Psoas muscle (tissue), 8 donors: ENCODE results near the gene SRRM3. TPM values are rescaled to one million over a fixed set of nuclear protein-coding genes. Genes with fewer than 3 reads are reported as not detected.

Experiments used
- ATAC-seq, 4 donors: fragments of 200-7000 bp; cut with Tn5 transposase; one replicate each; pipeline ENCODE4 v1.9.1; 2020; ENCODE audit warnings: moderate library complexity in 3 of 4, mild to moderate bottlenecking in 2 of 4
- DNase-seq, 2 donors: peaks; one replicate each; pipeline ENCODE4 v3.0.0-alpha.2; 2020
- H3K27ac ChIP-seq: fragments of 200-600 bp; one replicate; pipeline ENCODE4 v1.8.0; 2022
- H3K27me3 ChIP-seq, 3 donors: fragments of 200-600 bp in 1 of 3; one replicate each; pipeline versions ENCODE4 v1.6.1 to v1.8.0; 2013 to 2022; ENCODE audit warnings: low read length in 2 of 3, mild to moderate bottlenecking in 2 of 3, moderate library complexity in 1 of 3; ENCODE audit not compliant: insufficient read depth in 3 of 3
- H3K36me3 ChIP-seq, 2 donors: fragments of 200-600 bp in 1 of 2; one replicate each; pipeline versions ENCODE4 v1.6.1 to v1.8.0; 2013 to 2022; ENCODE audit warnings: low read depth in 1 of 2, mild to moderate bottlenecking in 1 of 2, moderate library complexity in 1 of 2; ENCODE audit not compliant: insufficient read depth in 1 of 2
- H3K4me1 ChIP-seq: fragments of 200-600 bp; one replicate; pipeline ENCODE4 v1.8.0; 2022
- H3K4me3 ChIP-seq: fragments of 200-600 bp; one replicate; pipeline ENCODE4 v1.8.0; 2022; ENCODE audit warnings: mild to moderate bottlenecking
- H3K9me3 ChIP-seq: fragments of 200-600 bp; one replicate; pipeline ENCODE4 v1.8.0; 2022
- WGBS, 3 donors: extraction: QIAGEN DNeasy Blood & Tissue Kit; methylation state at CpG; one replicate each; pipeline versions ENCODE4 v1.1.6 to v1.1.7; 2013; 5-methylcytosine and 5-hydroxymethylcytosine counted together
- intact Hi-C, 2 donors: fragments of 100-400 bp; cut with DNase I; formaldehyde crosslinking; loops; one replicate each; pipeline versions ENCODE4 v1.11.0 to v1.14.2; 2022
- polyA plus RNA-seq, 3 donors: library from polyadenylated mRNA; stranded (reverse); fragments of 200-250 nt; gene quantifications; one replicate each; pipeline ENCODE4 v1.2.3, GENCODE V29; 2013
- total RNA-seq, 4 donors: library from RNA; stranded (reverse); fragmentation: NEBNext Ultra II Directional in 2 of 4; extraction: Animal tissue kit (Norgen Biotek cat#: 25700) in 2 of 4; gene quantifications; one replicate each; pipeline versions ENCODE4 v1.2.1 to v1.2.4, GENCODE V29; 2021 to 2023
- TF ChIP-seq, protein P1 (sequence below): fragments of 200-600 bp; IDR thresholded peaks from one replicate; pipeline ENCODE4 v1.8.0; 2022; ENCODE audit warnings: antibody characterized with exemption
- donor health status: healthy with polysubstance abuse.
- donor health status: DM: no; HTN: no; CAD: no; lungs with moderate emphysema.
- donor health status: Bipolar disorder and iron deficiency.
- donor health status: healthy.
- donor health status: DM: yes; HTN: yes; CAD: no.
- donor health status: DM: no; HTN: no; CAD: no.
- donor health status: DM: no; HTN: no; CAD: no.
- donor health status: DM: yes; HTN: yes; CAD: no.

The SRRM3 gene
- total and polyA plus RNA-seq, 7 donors: 0.48 to 5.4 (median 0.69) TPM

DNA sequence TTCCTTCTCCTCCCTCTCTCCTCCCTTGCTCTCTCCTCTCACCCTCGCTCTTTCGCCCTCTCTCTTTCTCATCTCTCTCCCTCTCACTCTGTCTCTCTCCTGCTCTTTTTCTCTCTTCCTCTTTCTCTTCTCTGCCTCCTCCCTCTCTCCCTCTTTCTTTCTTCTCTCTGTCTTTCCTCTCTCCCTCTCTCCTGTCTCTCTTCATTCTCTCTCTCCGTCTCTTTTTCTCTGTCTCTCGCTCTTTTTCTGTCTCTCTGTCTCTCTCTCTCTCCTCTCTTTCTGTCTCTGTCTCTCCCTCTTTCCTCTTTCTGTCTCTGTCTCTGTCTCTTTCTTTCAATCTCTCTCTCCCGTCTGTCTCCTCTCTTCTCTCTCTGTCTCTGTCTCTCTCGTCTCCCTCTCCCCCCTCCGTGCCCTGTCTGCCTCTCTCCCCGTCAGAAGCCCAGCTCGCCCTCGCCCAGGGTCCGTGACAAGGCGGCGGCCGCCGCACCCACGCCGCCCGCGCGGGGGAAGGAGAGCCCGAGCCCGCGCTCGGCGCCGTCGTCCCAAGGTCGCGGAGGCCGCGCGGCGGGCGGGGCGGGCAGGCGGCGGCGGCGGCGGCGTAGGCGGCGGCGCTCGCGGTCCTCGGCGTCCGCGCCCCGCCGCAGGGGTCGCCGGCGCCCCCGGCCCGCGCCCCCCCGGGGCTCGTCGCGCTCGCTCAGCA lies 79.5 kb downstream of the SRRM3 start:
- no peaks in the 10 kb centered on the region for H3K36me3 ChIP-seq
- no peak overlapping the region for H3K27ac ChIP-seq
- ATAC-seq: peak; percentile 20 to 60 (median 49)
- H3K4me3 ChIP-seq: peak overlapping the region; percentile 64
- intact Hi-C loops: no loop called here
- no peaks in the 10 kb centered on the region for H3K4me1 ChIP-seq
- WGBS, 3 donors: 3 to 9% (median 4%) methylated on average over 22 to 61 of the region's 63 CpGs
- DNase-seq: no peak
- TF ChIP-seq, protein P1, sequence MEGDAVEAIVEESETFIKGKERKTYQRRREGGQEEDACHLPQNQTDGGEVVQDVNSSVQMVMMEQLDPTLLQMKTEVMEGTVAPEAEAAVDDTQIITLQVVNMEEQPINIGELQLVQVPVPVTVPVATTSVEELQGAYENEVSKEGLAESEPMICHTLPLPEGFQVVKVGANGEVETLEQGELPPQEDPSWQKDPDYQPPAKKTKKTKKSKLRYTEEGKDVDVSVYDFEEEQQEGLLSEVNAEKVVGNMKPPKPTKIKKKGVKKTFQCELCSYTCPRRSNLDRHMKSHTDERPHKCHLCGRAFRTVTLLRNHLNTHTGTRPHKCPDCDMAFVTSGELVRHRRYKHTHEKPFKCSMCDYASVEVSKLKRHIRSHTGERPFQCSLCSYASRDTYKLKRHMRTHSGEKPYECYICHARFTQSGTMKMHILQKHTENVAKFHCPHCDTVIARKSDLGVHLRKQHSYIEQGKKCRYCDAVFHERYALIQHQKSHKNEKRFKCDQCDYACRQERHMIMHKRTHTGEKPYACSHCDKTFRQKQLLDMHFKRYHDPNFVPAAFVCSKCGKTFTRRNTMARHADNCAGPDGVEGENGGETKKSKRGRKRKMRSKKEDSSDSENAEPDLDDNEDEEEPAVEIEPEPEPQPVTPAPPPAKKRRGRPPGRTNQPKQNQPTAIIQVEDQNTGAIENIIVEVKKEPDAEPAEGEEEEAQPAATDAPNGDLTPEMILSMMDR: no peak
- H3K27me3 ChIP-seq: peaks cover 0 to 40% (median 11%) of the 10 kb centered on the region in 3 donors
- H3K9me3 ChIP-seq: no peaks in the 10 kb centered on the region

DNA sequence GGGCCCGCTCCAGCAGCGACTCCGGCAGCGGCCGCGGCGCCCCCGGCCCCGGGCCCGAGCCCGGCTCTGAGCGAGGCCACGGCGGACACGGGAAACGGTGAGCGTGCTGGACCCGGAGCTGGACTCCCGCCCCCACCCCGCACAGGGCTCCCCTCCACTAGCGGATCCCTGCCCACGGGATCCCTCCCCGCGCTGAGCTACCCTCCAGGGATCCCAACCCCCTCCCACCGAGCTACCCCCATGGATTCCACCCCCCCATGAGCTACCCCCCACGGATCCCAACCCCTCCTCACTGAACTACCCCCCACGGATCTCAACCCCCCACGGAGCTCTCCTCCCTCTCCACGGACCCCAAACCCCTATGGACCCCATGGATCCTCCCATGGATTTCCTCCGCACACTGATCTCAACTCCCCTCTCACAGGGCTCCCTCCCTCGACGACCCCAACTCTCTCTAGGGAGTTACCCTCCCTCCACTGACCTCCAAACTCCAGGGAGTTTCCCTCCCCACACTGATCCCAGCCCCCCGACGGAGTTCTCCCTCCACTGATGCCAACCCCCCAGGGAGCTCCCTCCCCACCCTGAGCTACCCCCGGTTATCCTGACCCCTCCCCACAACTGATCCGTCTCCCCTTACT lies 80.1 kb downstream of the SRRM3 start:
- Histone ChIP-seq H3K27me3 (peaks cover 0 to 39% (median 11%) of the 10 kb centered on the region in 3 donors), H3K27ac (no peak overlapping the region), H3K4me3 (peak overlapping the region; percentile 64), H3K4me1 (no peaks in the 10 kb centered on the region), H3K36me3 (no peaks in the 10 kb centered on the region), H3K9me3 (no peaks in the 10 kb centered on the region)
- intact Hi-C loops: no loop called here
- TF ChIP-seq, protein P1: no peak
- DNase-seq (no peak), ATAC-seq (peak in 2 of 4 donors; percentile 12 to 17)
- 0 to 4% (median 2%) methylated on average over 19 to 36 of the region's 36 CpGs for WGBS, 3 donors

DNA sequence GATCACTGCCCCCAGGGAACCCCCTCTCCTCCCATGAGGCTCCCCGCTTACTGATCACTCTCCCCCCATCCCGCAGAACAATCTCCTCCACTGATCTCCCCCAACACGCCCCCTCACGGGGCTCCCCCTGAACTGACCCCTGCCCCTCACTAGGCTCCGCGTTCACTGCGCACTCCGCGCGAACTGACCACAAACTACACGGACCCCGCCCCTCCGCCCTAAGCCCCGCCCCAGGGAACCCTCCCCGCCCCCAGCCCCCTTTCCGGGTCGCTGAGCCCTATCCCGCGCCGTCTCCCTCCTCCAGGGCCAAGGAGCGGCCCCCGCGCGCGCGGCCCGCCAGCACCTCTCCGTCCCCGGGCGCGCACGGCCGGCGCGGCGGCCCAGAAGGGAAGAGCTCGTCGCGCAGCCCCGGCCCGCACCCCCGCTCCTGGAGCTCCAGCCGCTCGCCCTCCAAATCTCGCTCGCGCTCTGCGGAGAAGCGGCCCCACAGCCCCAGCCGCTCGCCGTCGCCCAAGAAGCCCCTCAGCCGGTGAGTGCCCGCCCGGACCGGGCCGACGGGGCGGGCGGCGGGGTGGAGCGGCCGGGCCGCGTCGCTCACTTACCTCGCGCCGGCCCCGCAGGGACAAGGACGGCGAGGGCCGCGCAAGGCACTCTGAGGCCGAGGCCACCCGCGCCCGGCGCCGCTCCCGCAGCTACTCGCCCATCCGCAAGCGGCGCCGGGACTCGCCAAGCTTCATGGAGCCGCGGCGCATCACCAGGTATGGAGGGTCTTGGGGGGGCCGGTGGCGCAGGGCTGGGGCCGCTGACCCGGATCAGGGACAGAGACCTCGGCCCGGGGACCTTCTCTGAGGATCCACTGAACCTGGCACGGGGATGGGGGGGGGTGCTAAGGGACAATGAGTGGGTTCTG lies 80.9 kb downstream of the SRRM3 start:
- WGBS, 3 donors: 2% methylated on average over 69 to 98 of the region's 98 CpGs
- intact Hi-C loops: no loop called here
- DNase-seq (peak in 1 of 2 donors; percentile 63), ATAC-seq (peak; percentile 20 to 63 (median 46))
- Histone ChIP-seq H3K4me3 (peak overlapping the region; percentile 64), H3K36me3 (no peaks in the 10 kb centered on the region), H3K9me3 (no peaks in the 10 kb centered on the region), H3K27me3 (peaks cover 0 to 34% (median 9%) of the 10 kb centered on the region in 3 donors), H3K4me1 (no peaks in the 10 kb centered on the region), H3K27ac (no peak overlapping the region)
- TF ChIP-seq, protein P1: no peak

DNA sequence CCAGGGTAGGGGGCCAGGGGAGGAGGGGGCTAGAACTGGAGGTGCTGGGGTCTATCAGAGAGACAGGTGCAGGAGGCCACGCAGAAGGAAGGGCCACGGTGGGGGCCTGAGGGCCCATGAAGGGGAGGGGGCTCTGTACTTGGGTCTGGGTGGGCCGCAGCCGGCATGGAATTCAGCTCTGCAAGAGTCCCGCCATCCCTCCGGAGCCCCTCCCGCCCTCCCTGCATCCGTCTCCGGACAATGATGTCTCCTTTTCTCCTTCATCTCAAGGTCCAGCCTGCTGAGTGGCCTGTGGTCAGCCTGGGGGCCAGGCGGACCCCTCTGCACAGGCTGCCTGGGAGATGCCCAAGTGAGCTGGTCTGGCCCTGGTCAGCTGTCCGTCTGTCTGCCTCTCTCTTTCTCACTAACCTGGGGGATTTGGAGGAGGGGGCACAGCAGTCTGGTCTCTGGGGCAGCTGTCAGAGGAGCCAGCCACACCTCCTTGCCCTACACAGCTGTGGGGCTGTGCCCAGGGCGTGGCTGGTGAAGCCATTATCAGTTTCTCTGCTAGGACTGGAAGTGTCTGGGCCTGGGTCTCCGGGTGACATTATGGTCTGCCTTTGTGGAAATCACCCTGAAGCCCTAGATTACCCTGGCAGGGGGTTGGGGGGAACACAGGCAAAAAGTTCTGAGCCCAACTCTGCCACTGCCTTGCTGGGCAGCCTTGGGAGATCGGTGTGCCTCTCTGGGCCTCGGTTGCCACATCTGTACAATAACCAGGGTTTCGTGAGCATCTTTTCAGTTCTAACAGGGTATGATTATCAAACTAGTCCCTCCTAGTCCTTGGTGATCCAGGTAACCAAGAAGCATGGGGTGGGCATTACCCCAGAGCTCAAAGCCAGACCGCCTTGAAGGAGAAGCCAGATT lies 81.8 kb downstream of the SRRM3 start:
- Histone ChIP-seq H3K27me3 (peaks cover 0 to 31% (median 9%) of the 10 kb centered on the region in 3 donors), H3K4me3 (no peak overlapping the region), H3K27ac (no peak overlapping the region), H3K9me3 (no peaks in the 10 kb centered on the region), H3K36me3 (no peaks in the 10 kb centered on the region), H3K4me1 (no peaks in the 10 kb centered on the region)
- TF ChIP-seq, protein P1: no peak
- ATAC-seq (no peak), DNase-seq (no peak)
- WGBS, 3 donors: 65 to 72% (median 67%) methylated on average over 12 to 17 of the region's 17 CpGs
- intact Hi-C loops: loop anchor here in 1 of 2 donors (2.0 kb wide), 1 partner anchor 105 kb away; no protein-coding TSS in a partner anchor
